Keratinocyte (primary cell): Measurements from ENCODE around the gene MINAR2. TPM values are rescaled to one million over a fixed set of nuclear protein-coding genes. Genes with fewer than 3 reads are reported as not detected.

Experiments used
- DNase-seq: peaks from one replicate; pipeline ENCODE4 v3.0.0-alpha.2; 2011; ENCODE audit warnings: low read depth, missing footprints, low spot score
- FAIRE-seq: peaks from 2 replicates; lab custom pipeline; 2011; peaks lifted over from hg19 to GRCh38; lab: Jason Lieb, UNC
- H2AFZ ChIP-seq: 2 replicates; pipeline ENCODE4 v1.6.0; 2012; ENCODE audit warnings: low read length, control low read depth, inconsistent platforms; ENCODE audit not compliant: control insufficient read depth
- H3K27ac ChIP-seq: 2 replicates; pipeline ENCODE4 v1.5.1; 2011; ENCODE audit warnings: low read length; ENCODE audit not compliant: control insufficient read depth, insufficient read depth
- H3K27me3 ChIP-seq: 3 replicates; pipeline ENCODE4 v1.6.0; 2011; ENCODE audit warnings: low read length; ENCODE audit not compliant: control insufficient read depth, insufficient read depth; ENCODE audit errors: extremely low read depth
- H3K36me3 ChIP-seq, 2 experiments: 2 replicates in 1 of 2; 3 replicates in 1 of 2; pipeline ENCODE4 v1.5.1; 2011; ENCODE audit warnings: low read length in 2 of 2, mild to moderate bottlenecking in 1 of 2; ENCODE audit not compliant: control insufficient read depth in 2 of 2, insufficient read depth in 2 of 2; ENCODE audit errors: extremely low read depth in 1 of 2
- H3K4me1 ChIP-seq: 3 replicates; pipeline ENCODE4 v1.5.1; 2011; ENCODE audit warnings: low read length; ENCODE audit not compliant: control insufficient read depth, insufficient read depth; ENCODE audit errors: extremely low read depth
- H3K4me2 ChIP-seq: 3 replicates; pipeline ENCODE4 v1.6.0; 2011; ENCODE audit warnings: low read depth, low read length; ENCODE audit not compliant: control insufficient read depth, insufficient read depth; ENCODE audit errors: extremely low read depth
- H3K4me3 ChIP-seq, 3 experiments: fragments of 200-600 bp in 1 of 3; sonication (generic) in 1 of 3; 2 replicates in 2 of 3; 3 replicates in 1 of 3; pipeline ENCODE4 v1.5.1; 2011 to 2016; ENCODE audit warnings: low read length in 3 of 3, mild to moderate bottlenecking in 3 of 3, control low read depth in 2 of 3, inconsistent platforms in 1 of 3, low read depth in 1 of 3, mixed read lengths in 1 of 3, mixed run types in 1 of 3, moderate library complexity in 1 of 3; ENCODE audit not compliant: control insufficient read depth in 2 of 3, insufficient read depth in 2 of 3; ENCODE audit errors: extremely low read depth in 1 of 3
- H3K79me2 ChIP-seq: 2 replicates; pipeline ENCODE4 v1.6.0; 2012; ENCODE audit warnings: low read length; ENCODE audit not compliant: control insufficient read depth, insufficient read depth
- H3K9ac ChIP-seq: 3 replicates; pipeline ENCODE4 v1.6.0; 2011; ENCODE audit warnings: low read length; ENCODE audit not compliant: control insufficient read depth, insufficient read depth; ENCODE audit errors: extremely low read depth
- H3K9me1 ChIP-seq: 3 replicates; pipeline ENCODE4 v1.6.0; 2011; ENCODE audit warnings: low read length; ENCODE audit not compliant: control insufficient read depth, insufficient read depth; ENCODE audit errors: extremely low read depth
- H3K9me3 ChIP-seq: 2 replicates; pipeline ENCODE4 v1.5.1; 2012; ENCODE audit warnings: low read depth, low read length; ENCODE audit not compliant: control insufficient read depth
- H4K20me1 ChIP-seq: 3 replicates; pipeline ENCODE4 v1.6.0; 2011; ENCODE audit warnings: low read length; ENCODE audit not compliant: control insufficient read depth, insufficient read depth; ENCODE audit errors: extremely low read depth
- EZH2 ChIP-seq: IDR thresholded peaks from one replicate; pipeline ENCODE4 v1.6.1; 2012; ENCODE audit warnings: inconsistent platforms, mild to moderate bottlenecking, low read length, moderate library complexity
- dilution Hi-C: fragments of 300-500 bp; cut with MboI; formaldehyde crosslinking; loops from one replicate; pipeline ENCODE4 v1.7.0; 2020; ENCODE audit warnings: low sequenced_read_pairs; ENCODE audit not compliant: extremely low pct_ligation_motif_present
- polyA plus RNA-seq, 5 experiments: library from polyadenylated mRNA; depleted of rRNA in 3 of 5; stranded (reverse) in 3 of 5; stranded (forward) in 1 of 5; unstranded in 1 of 5; fragments of >200 nt; gene quantifications; 1 replicate in 1 of 5; 2 replicates in 3 of 5; 3 replicates in 1 of 5; pipeline versions ENCODE4 v1.2.1 to v1.2.3, GENCODE V29; 2011 to 2012; ENCODE audit warnings: missing spikeins in 2 of 5, low read depth in 1 of 5, low replicate concordance in 1 of 5
- TF ChIP-seq, protein P1 (sequence below), 3 experiments: IDR thresholded peaks in 1 of 3; conservative IDR thresholded peaks in 1 of 3; optimal IDR thresholded peaks in 1 of 3; 2 replicates in 2 of 3; 3 replicates in 1 of 3; pipeline versions ENCODE3 to v1.5.1; 2011; ENCODE audit warnings: low read length in 3 of 3, mild to moderate bottlenecking in 3 of 3, moderate library complexity in 2 of 3, control low read depth in 1 of 3, inconsistent platforms in 1 of 3; ENCODE audit not compliant: insufficient read depth in 2 of 3; ENCODE audit errors: extremely low read depth in 1 of 3

The MINAR2 gene
- polyA plus RNA-seq, 1 donor (not counting 4 experiments of a cell fraction or from before 2014, with no cell fraction given) = not detected

DNA sequence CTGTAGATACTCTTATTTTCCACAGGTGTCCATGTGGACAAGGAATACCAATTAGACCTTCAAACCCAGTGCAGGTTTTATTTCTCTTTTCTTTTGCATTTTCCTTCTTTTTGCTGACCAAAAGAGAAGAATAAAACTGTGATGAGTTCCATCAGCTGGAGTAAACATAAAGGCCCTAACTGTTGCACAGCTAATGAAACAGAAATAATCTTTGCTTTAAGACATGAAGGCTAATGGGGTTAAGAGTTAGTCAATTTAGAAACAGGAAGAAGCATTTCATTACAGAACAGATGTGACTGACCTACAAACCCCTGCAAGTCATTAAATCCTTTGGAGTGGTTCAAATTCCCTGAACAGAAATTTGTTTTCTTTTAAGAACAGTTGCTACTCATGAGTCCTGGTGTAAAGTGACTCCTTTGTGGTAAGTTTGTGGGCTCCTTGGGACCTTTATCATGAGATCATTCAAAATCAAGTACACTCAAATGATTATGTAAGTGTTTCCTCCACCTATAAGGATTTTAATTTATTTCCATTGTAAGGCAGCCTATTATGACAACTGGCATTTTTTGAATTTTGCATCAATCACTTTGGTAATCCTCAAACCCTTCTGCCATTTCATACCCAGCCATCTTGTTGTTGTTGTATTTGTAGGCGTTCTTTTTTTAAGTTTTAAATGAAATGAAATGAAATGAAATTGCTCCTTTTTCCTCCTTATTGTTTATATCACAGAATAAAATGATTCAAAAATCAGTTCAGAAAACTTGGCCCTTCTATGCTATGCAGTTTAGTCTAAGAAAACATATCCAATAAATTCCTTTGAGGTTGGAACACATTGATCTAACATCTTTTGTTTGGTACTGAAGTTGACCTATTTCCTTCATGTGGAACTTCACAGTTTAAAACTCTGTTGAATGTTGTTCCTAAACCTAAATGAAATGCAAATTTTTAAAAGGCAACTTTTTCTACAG lies 1.3 kb downstream of the MINAR2 start:
- no peaks in the 10 kb centered on the region for H3K36me3 ChIP-seq
- no peak for FAIRE-seq
- no peak overlapping the region for H3K9ac ChIP-seq
- dilution Hi-C loops = no loop called here
- H3K9me1 ChIP-seq = no peaks in the 10 kb centered on the region
- no peak overlapping the region for H3K4me2 ChIP-seq
- no peaks in the 10 kb centered on the region for H3K4me1 ChIP-seq
- no peak for TF ChIP-seq EZH2
- TF ChIP-seq, protein P1, sequence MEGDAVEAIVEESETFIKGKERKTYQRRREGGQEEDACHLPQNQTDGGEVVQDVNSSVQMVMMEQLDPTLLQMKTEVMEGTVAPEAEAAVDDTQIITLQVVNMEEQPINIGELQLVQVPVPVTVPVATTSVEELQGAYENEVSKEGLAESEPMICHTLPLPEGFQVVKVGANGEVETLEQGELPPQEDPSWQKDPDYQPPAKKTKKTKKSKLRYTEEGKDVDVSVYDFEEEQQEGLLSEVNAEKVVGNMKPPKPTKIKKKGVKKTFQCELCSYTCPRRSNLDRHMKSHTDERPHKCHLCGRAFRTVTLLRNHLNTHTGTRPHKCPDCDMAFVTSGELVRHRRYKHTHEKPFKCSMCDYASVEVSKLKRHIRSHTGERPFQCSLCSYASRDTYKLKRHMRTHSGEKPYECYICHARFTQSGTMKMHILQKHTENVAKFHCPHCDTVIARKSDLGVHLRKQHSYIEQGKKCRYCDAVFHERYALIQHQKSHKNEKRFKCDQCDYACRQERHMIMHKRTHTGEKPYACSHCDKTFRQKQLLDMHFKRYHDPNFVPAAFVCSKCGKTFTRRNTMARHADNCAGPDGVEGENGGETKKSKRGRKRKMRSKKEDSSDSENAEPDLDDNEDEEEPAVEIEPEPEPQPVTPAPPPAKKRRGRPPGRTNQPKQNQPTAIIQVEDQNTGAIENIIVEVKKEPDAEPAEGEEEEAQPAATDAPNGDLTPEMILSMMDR (optimal IDR thresholded peaks at IDR 0.05 in 1 of 3, IDR thresholded peaks at IDR 0.05 in 1 of 3, conservative IDR thresholded peaks at IDR 0.05 in 1 of 3; ENCODE audit: extremely low read depth in 1 of 3, insufficient read depth in 2 of 3, low read length in 3 of 3) = no peak
- H3K9me3 ChIP-seq = no peaks in the 10 kb centered on the region
- no peak overlapping the region for H2AFZ ChIP-seq
- no peak overlapping the region for H3K27ac ChIP-seq
- H3K4me3 ChIP-seq = no peak overlapping the region
- no peak for DNase-seq
- H3K27me3 ChIP-seq = no peaks in the 10 kb centered on the region
- H3K79me2 ChIP-seq = no peaks in the 10 kb centered on the region
- no peaks in the 10 kb centered on the region for H4K20me1 ChIP-seq

DNA sequence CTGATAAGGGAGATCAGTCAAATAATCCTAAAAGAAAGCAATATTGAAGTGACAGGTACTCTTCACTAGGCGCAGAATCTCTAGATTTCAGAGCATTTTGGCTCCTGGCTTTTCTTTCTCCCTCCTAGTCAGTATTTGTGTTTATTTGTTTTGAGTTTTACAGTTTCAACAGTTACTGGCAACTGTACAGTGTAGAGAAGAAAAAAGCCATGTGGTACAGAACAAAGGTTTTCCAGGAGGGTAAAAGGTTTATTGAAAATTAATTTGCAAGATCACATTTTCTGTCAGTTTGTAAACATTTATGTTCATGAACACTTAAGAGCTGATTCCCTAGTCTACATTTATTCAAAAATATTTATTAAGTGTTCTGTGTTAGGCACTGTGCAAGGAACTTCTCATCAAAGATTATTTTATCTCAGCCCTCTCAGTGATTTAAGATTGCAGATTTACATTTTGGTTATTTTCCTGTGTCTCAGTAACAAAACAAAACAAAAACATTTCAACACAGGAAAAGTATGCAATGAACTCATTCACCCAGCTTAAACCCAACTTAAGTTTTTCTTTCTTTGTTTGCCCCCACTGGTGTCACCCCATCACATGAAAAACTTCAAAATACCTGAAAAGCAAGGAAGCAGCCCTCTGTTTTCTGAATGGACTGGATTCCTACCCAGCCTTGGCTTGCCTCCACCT lies 12.9 kb downstream of the MINAR2 start:
- Histone ChIP-seq H3K9ac (no peak overlapping the region), H3K79me2 (no peaks in the 10 kb centered on the region), H3K27ac (no peak overlapping the region), H3K9me3 (no peaks in the 10 kb centered on the region), H4K20me1 (no peaks in the 10 kb centered on the region), H3K4me1 (no peaks in the 10 kb centered on the region), H3K4me3 (no peak overlapping the region), H3K4me2 (no peak overlapping the region), H3K9me1 (no peaks in the 10 kb centered on the region), H3K27me3 (no peaks in the 10 kb centered on the region), H3K36me3 (no peaks in the 10 kb centered on the region), H2AFZ (no peak overlapping the region)
- FAIRE-seq = no peak
- TF ChIP-seq, protein P1 (optimal IDR thresholded peaks at IDR 0.05 in 1 of 3, IDR thresholded peaks at IDR 0.05 in 1 of 3, conservative IDR thresholded peaks at IDR 0.05 in 1 of 3; ENCODE audit: extremely low read depth in 1 of 3, insufficient read depth in 2 of 3, low read length in 3 of 3) = no peak
- TF ChIP-seq EZH2 = no peak
- DNase-seq = no peak
- dilution Hi-C loops = no loop called here
